Neural cell (in vitro differentiated cells): ENCODE data around the gene DIP2C. TPM values are rescaled to one million over a fixed set of nuclear protein-coding genes. Genes with fewer than 3 reads are reported as not detected.

ENCODE experiments used
- H2AFZ ChIP-seq: fragments of 200-600, 300-800 bp; sonication (generic), shearing (Covaris generic); 2 replicates; pipeline ENCODE4 v1.6.0; 2014; ENCODE audit warnings: low read depth, mild to moderate bottlenecking, antibody characterized with exemption, low read length, moderate library complexity
- H3F3A ChIP-seq: fragments of 200-600 bp; shearing (Covaris generic); 2 replicates; pipeline ENCODE4 v1.6.1; 2016; ENCODE audit warnings: mild to moderate bottlenecking, moderate library complexity, mixed read lengths, antibody characterized with exemption, low read length; ENCODE audit not compliant: insufficient read depth, poor library complexity, severe bottlenecking
- H3K27ac ChIP-seq: fragments of 200-600, 300-800 bp; sonication (generic), shearing (Covaris generic); 2 replicates; pipeline ENCODE4 v1.5.1; 2014; ENCODE audit warnings: mild to moderate bottlenecking, low read length, moderate library complexity
- H3K27me3 ChIP-seq: fragments of 300-800, 200-600 bp; sonication (generic), shearing (Covaris generic); 2 replicates; pipeline ENCODE4 v1.6.0; 2014; ENCODE audit warnings: mild to moderate bottlenecking, low read depth, low read length, moderate library complexity; ENCODE audit not compliant: insufficient read depth
- H3K36me3 ChIP-seq: fragments of 300-800, 200-600 bp; sonication (generic), shearing (Covaris generic); 2 replicates; pipeline ENCODE4 v1.5.1; 2014; ENCODE audit warnings: mild to moderate bottlenecking, antibody characterized with exemption, low read length, moderate library complexity; ENCODE audit not compliant: insufficient read depth
- H3K4me2 ChIP-seq: fragments of 300-800, 200-600 bp; sonication (generic), shearing (Covaris generic); 2 replicates; pipeline ENCODE4 v1.6.0; 2014; ENCODE audit warnings: mild to moderate bottlenecking, low read length
- H3K4me3 ChIP-seq: fragments of 300-800, 200-600 bp; sonication (generic), shearing (Covaris generic); 2 replicates; pipeline ENCODE4 v1.5.1; 2014; ENCODE audit warnings: mild to moderate bottlenecking, low read length, moderate library complexity
- H3K79me2 ChIP-seq: fragments of 200-600 bp; shearing (Covaris generic); replicated peaks from 2 replicates; pipeline ENCODE4 v1.6.0; 2014; ENCODE audit warnings: mild to moderate bottlenecking, low read length, moderate library complexity; ENCODE audit not compliant: insufficient read depth
- H3K9ac ChIP-seq: fragments of 300-800, 200-600 bp; sonication (generic), shearing (Covaris generic); 2 replicates; pipeline ENCODE4 v1.6.1; 2016; ENCODE audit warnings: mild to moderate bottlenecking, low read length, mixed read lengths
- H3K9me2 ChIP-seq: fragments of 200-600 bp; shearing (Covaris generic); 2 replicates; pipeline ENCODE4 v1.6.1; 2016; ENCODE audit warnings: mild to moderate bottlenecking, low read length, mixed read lengths; ENCODE audit not compliant: insufficient read depth
- H3K9me3 ChIP-seq: fragments of 200-600, 300-800 bp; sonication (generic), shearing (Covaris generic); 2 replicates; pipeline ENCODE4 v1.6.1; 2016; ENCODE audit warnings: mild to moderate bottlenecking, mixed run types, low read length, moderate library complexity, mixed read lengths
- H4K20me1 ChIP-seq: fragments of 200-600 bp; shearing (Covaris generic); 2 replicates; pipeline ENCODE4 v1.6.1; 2016; ENCODE audit warnings: mild to moderate bottlenecking, mixed run types; ENCODE audit not compliant: insufficient read depth
- EP300 ChIP-seq: fragments of 450-650 bp; conservative IDR thresholded peaks from 2 replicates; pipeline ENCODE4 v1.6.1; 2014; ENCODE audit warnings: antibody characterized with exemption, mild to moderate bottlenecking, moderate library complexity; ENCODE audit not compliant: poor library complexity, severe bottlenecking
- EZH2 ChIP-seq: fragments of 200-600, 300-800 bp; shearing (Covaris generic), sonication (generic); IDR thresholded peaks from 2 replicates; pipeline ENCODE4 v1.6.1; 2014; ENCODE audit warnings: antibody characterized with exemption, low read length, borderline replicate concordance, mild to moderate bottlenecking; ENCODE audit not compliant: insufficient read depth, poor library complexity, severe bottlenecking
- MXI1 ChIP-seq: fragments of 450-650 bp; conservative IDR thresholded peaks from 2 replicates; pipeline ENCODE4 v1.6.1; 2014; ENCODE audit warnings: antibody characterized with exemption, mild to moderate bottlenecking; ENCODE audit not compliant: poor library complexity, severe bottlenecking
- POLR2AphosphoS5 ChIP-seq: IDR thresholded peaks from 2 replicates; pipeline ENCODE4 v1.6.1; 2012
- RAD21 ChIP-seq: fragments of 450-650 bp; conservative IDR thresholded peaks from 2 replicates; pipeline ENCODE4 v1.6.1; 2014; ENCODE audit warnings: antibody characterized with exemption, mild to moderate bottlenecking, moderate library complexity
- SMC3 ChIP-seq: fragments of 450-650 bp; conservative IDR thresholded peaks from 2 replicates; pipeline ENCODE4 v1.6.1; 2014; ENCODE audit warnings: antibody characterized with exemption, mild to moderate bottlenecking, moderate library complexity; ENCODE audit not compliant: poor library complexity
- TAF1 ChIP-seq: IDR thresholded peaks from 2 replicates; pipeline ENCODE4 v1.6.1; 2012; ENCODE audit warnings: low read depth
- polyA plus RNA-seq: library from polyadenylated mRNA; depleted of rRNA; stranded (reverse); fragments of >200 nt; gene quantifications from 2 replicates; pipeline ENCODE4 v1.2.3, GENCODE V29; 2014
- TF ChIP-seq, protein P1 (sequence below): IDR thresholded peaks from 2 replicates; pipeline ENCODE4 v1.6.1; 2012; ENCODE audit warnings: borderline replicate concordance
- TF ChIP-seq, protein P2 (sequence below): fragments of 450-650 bp; IDR thresholded peaks from 2 replicates; pipeline ENCODE4 v1.5.1; 2014; ENCODE audit warnings: antibody characterized with exemption, mild to moderate bottlenecking, moderate library complexity; ENCODE audit not compliant: poor library complexity, severe bottlenecking

The DIP2C gene
- polyA plus RNA-seq, 1 donor from 2014 or later, result 24.1 TPM

DNA sequence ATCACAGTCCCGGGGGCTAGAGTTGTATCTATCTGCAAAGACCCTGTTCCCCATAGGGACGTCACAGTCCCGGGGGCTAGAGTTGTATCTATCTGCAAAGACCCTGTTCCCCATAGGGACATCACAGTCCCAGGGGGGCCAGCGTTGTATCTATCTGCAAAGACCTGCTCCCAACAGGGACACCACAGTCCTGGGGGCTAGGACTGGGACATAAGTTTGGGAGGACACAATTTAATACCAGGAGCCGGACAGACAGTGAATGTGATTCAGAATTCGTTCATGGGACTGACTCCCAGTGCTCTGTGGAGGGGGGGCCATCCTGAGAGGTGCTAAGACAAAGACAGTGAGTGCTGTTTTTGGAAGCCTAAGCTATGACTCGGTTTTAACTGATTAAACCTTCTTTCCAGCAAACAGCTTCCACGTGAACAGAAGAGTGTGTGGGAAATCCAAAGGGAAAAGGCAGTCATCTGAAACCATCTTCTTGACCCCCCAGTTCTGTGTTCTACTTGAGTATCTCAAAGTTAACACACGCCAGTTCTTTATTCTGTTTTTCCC, 153.0 kb downstream of the DIP2C start:
- peaks cover 66% of the 10 kb centered on the region for H3K79me2 ChIP-seq
- TF ChIP-seq POLR2AphosphoS5 (no peak), EP300 (no peak), EZH2 (no peak), SMC3 (no peak), TAF1 (no peak), RAD21 (no peak), MXI1 (no peak)
- TF ChIP-seq, protein P1, sequence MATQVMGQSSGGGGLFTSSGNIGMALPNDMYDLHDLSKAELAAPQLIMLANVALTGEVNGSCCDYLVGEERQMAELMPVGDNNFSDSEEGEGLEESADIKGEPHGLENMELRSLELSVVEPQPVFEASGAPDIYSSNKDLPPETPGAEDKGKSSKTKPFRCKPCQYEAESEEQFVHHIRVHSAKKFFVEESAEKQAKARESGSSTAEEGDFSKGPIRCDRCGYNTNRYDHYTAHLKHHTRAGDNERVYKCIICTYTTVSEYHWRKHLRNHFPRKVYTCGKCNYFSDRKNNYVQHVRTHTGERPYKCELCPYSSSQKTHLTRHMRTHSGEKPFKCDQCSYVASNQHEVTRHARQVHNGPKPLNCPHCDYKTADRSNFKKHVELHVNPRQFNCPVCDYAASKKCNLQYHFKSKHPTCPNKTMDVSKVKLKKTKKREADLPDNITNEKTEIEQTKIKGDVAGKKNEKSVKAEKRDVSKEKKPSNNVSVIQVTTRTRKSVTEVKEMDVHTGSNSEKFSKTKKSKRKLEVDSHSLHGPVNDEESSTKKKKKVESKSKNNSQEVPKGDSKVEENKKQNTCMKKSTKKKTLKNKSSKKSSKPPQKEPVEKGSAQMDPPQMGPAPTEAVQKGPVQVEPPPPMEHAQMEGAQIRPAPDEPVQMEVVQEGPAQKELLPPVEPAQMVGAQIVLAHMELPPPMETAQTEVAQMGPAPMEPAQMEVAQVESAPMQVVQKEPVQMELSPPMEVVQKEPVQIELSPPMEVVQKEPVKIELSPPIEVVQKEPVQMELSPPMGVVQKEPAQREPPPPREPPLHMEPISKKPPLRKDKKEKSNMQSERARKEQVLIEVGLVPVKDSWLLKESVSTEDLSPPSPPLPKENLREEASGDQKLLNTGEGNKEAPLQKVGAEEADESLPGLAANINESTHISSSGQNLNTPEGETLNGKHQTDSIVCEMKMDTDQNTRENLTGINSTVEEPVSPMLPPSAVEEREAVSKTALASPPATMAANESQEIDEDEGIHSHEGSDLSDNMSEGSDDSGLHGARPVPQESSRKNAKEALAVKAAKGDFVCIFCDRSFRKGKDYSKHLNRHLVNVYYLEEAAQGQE, result no peak
- TF ChIP-seq, protein P2, sequence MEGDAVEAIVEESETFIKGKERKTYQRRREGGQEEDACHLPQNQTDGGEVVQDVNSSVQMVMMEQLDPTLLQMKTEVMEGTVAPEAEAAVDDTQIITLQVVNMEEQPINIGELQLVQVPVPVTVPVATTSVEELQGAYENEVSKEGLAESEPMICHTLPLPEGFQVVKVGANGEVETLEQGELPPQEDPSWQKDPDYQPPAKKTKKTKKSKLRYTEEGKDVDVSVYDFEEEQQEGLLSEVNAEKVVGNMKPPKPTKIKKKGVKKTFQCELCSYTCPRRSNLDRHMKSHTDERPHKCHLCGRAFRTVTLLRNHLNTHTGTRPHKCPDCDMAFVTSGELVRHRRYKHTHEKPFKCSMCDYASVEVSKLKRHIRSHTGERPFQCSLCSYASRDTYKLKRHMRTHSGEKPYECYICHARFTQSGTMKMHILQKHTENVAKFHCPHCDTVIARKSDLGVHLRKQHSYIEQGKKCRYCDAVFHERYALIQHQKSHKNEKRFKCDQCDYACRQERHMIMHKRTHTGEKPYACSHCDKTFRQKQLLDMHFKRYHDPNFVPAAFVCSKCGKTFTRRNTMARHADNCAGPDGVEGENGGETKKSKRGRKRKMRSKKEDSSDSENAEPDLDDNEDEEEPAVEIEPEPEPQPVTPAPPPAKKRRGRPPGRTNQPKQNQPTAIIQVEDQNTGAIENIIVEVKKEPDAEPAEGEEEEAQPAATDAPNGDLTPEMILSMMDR, result no peak
- H3K9me2 ChIP-seq, result no peaks in the 10 kb centered on the region
- no peaks in the 10 kb centered on the region for H3K36me3 ChIP-seq
- H3K4me3 ChIP-seq, result no peak overlapping the region
- no peak overlapping the region for H2AFZ ChIP-seq
- no peaks in the 10 kb centered on the region for H3K9me3 ChIP-seq
- no peak overlapping the region for H3K9ac ChIP-seq
- no peak overlapping the region for H3K27ac ChIP-seq
- no peaks in the 10 kb centered on the region for H3K27me3 ChIP-seq
- H4K20me1 ChIP-seq, result peaks cover 4% of the 10 kb centered on the region
- H3K4me2 ChIP-seq, result no peak overlapping the region
- H3F3A ChIP-seq, result no peaks in the 10 kb centered on the region

- Histone ChIP-seq H3K79me2 (peaks cover 67% of the 10 kb centered on the region), H3K27ac (no peak overlapping the region), H3K4me3 (no peak overlapping the region), H3K36me3 (no peaks in the 10 kb centered on the region), H3K9ac (no peak overlapping the region), H3K27me3 (no peaks in the 10 kb centered on the region), H3K9me2 (no peaks in the 10 kb centered on the region), H4K20me1 (peaks cover 4% of the 10 kb centered on the region), H3K9me3 (no peaks in the 10 kb centered on the region), H3F3A (no peaks in the 10 kb centered on the region), H2AFZ (no peak overlapping the region), H3K4me2 (no peak overlapping the region)
- no peak for TF ChIP-seq EP300
- no peak for TF ChIP-seq RAD21
- TF ChIP-seq EZH2, result no peak
- TF ChIP-seq, protein P1, result no peak
- TF ChIP-seq, protein P2, result no peak
- TF ChIP-seq POLR2AphosphoS5, result no peak
- TF ChIP-seq MXI1, result no peak
- TF ChIP-seq TAF1, result no peak
- no peak for TF ChIP-seq SMC3
These were observed 153.5 kb downstream of the DIP2C start for GRCh38 chr10:535952-536351.
